Adrenal gland (tissue), 5 donors: Measurements from ENCODE around the gene OPCML.

Experiments
- POLR2A ChIP-seq, 2 donors: fragments of 450-650 bp; IDR thresholded peaks; one replicate each; pipeline ENCODE4 v1.6.1; 2017; ENCODE audit warnings: antibody characterized with exemption in 2 of 2, mild to moderate bottlenecking in 2 of 2, moderate library complexity in 1 of 2
- TF ChIP-seq, protein P1 (sequence below), 6 experiments: fragments of 450-650 bp in 4 of 6; fragments of 200-600 bp in 2 of 6; sonication (generic) in 1 of 6; IDR thresholded peaks; 1 replicate in 5 of 6; 2 replicates in 1 of 6; pipeline versions ENCODE4 v1.5.1 to v1.8.0; 2016 to 2021; ENCODE audit warnings: antibody characterized with exemption in 6 of 6, mild to moderate bottlenecking in 2 of 6, moderate library complexity in 1 of 6
- donor health status: DM: no; HTN: no; CAD: no.

DNA sequence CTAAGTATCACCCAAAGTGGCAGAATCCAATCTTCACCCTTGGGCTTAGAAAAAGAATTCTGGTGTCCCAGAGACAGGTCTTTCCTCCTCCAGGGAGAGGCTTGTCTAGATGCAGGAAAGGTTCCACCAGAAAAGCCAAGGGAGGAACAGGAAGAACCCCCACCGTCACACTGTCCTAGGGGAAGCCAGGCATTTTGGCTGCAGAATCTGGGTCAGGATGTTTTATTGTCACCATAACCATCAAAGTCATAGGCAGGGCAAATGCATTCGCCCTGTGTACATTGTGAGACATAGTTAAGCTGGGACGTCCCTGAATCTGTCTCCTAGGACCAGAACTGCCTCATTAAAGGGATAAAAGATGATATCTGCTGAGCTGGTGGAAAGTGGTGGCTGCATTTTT is 590.5 kb downstream of the OPCML start:
- TF ChIP-seq, protein P1, sequence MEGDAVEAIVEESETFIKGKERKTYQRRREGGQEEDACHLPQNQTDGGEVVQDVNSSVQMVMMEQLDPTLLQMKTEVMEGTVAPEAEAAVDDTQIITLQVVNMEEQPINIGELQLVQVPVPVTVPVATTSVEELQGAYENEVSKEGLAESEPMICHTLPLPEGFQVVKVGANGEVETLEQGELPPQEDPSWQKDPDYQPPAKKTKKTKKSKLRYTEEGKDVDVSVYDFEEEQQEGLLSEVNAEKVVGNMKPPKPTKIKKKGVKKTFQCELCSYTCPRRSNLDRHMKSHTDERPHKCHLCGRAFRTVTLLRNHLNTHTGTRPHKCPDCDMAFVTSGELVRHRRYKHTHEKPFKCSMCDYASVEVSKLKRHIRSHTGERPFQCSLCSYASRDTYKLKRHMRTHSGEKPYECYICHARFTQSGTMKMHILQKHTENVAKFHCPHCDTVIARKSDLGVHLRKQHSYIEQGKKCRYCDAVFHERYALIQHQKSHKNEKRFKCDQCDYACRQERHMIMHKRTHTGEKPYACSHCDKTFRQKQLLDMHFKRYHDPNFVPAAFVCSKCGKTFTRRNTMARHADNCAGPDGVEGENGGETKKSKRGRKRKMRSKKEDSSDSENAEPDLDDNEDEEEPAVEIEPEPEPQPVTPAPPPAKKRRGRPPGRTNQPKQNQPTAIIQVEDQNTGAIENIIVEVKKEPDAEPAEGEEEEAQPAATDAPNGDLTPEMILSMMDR (IDR thresholded peaks at IDR 0.05) = no peak
- TF ChIP-seq POLR2A (IDR thresholded peaks at IDR 0.05) = no peak
